WTC11 (cell line): ENCODE data around the gene CFAP53.

Source experiments
- CTCF ChIP-seq: fragments of 200-600 bp; IDR thresholded peaks from 2 replicates; pipeline ENCODE4 v1.8.0; 2022; ENCODE audit warnings: antibody characterized with exemption
- MAX ChIP-seq: sonication (generic); formaldehyde crosslinking; IDR thresholded peaks from 2 replicates; pipeline ENCODE4 v1.8.0; 2022; ENCODE audit warnings: mild to moderate bottlenecking, missing genetic modification reagents
- STAT6 ChIP-seq: sonication (generic); formaldehyde crosslinking; conservative IDR thresholded peaks from 2 replicates; pipeline ENCODE4 v1.8.1; 2023; ENCODE audit warnings: mild to moderate bottlenecking, low read depth, missing genetic modification reagents, moderate library complexity
- TCF7 ChIP-seq: sonication (generic); formaldehyde crosslinking; IDR thresholded peaks from 2 replicates; pipeline ENCODE4 v1.8.0; 2022; ENCODE audit warnings: mild to moderate bottlenecking, low read depth, missing genetic modification reagents, moderate library complexity

GRCh38 chr18:50273203-50274043 is 7.1 kb upstream of the CFAP53 start:
- no peak for TF ChIP-seq CTCF
- TF ChIP-seq TCF7: no peak
- no peak for TF ChIP-seq MAX (CRISPR knock-in tag)
- no peak for TF ChIP-seq STAT6 (CRISPR knock-in tag)
